Activated CD8-positive, alpha-beta memory T cell treated with anti-CD3 and anti-CD28 coated beads for 36 hours (primary cell): Measurements from ENCODE around the gene ARGLU1. TPM values are rescaled to one million over a fixed set of nuclear protein-coding genes. Genes with fewer than 3 reads are reported as not detected.

Experiments
- CTCF ChIA-PET: fragments of 350-600 bp; sonication (Branson Sonifier 250); formaldehyde crosslinking; loops from one replicate; lab custom pipeline; 2021; ENCODE audit warnings: antibody characterized with exemption; lab: Charles Lee
- POLR2A ChIA-PET: fragments of 350-600 bp; sonication (Branson Sonifier 250); formaldehyde crosslinking; loops from one replicate; lab custom pipeline; 2021; ENCODE audit warnings: antibody characterized with exemption; lab: Charles Lee
- total RNA-seq, 2 experiments: library from RNA; stranded (reverse); gene quantifications; one replicate each; pipeline ENCODE4 v1.2.3, GENCODE V29; 2021

ARGLU1 gene
- total RNA-seq, 2 experiments from 2014 or later, result 73.4 to 78.5 TPM

DNA sequence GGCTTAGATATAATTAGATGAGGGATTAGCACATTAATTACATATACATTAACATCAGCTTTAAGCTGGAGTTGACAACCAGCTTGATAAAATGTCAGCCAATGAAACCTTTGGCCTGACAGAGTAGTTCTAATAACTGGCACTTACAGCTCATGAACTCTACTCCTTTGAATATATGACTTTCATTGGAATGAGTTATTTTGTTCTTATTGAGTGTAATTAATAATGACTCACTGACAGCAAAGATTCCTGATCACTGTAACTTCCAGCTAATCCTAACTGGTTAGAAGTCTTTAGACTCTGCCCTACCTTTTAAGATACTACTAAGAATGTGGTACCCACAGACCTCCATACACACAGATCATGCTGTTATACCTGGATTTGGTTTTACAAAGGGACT lies 73.4 kb downstream of the ARGLU1 start:
- CTCF ChIA-PET, result no interaction called here
- POLR2A ChIA-PET, result no interaction called here

DNA sequence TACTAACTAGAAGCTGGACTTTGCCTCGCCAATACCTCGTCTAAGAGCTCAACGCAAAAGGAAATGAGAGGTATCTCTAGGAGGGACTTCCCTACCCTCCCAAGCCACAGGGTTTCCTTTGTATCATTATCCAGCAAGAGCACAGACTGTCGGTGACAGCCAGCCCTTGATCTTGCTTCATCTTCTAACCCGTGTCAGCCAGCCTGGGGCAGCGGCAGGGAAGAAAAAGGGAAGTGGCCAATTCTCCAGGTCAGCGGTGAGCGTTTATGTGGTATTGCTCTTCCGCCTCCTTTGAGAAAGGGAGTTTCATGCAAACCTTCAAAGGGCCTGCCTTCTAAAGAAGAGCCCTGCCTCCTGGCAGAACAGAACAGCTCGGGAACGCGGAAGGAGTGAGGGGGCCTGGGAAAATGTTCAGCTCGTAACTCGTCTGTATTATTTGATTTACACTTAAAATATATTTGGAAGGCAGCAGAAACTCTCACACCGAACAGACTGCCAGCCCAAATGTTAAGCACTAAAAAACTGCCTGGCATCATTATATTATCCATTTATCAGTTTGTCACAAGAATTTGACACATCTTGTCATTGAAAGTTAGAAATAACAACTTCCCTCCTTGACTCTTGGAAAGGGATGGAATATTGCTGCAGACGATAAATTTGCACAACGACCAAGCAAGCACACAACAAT lies 74.3 kb downstream of the ARGLU1 start:
- ChIA-PET CTCF (no interaction called here), POLR2A (no interaction called here)

DNA sequence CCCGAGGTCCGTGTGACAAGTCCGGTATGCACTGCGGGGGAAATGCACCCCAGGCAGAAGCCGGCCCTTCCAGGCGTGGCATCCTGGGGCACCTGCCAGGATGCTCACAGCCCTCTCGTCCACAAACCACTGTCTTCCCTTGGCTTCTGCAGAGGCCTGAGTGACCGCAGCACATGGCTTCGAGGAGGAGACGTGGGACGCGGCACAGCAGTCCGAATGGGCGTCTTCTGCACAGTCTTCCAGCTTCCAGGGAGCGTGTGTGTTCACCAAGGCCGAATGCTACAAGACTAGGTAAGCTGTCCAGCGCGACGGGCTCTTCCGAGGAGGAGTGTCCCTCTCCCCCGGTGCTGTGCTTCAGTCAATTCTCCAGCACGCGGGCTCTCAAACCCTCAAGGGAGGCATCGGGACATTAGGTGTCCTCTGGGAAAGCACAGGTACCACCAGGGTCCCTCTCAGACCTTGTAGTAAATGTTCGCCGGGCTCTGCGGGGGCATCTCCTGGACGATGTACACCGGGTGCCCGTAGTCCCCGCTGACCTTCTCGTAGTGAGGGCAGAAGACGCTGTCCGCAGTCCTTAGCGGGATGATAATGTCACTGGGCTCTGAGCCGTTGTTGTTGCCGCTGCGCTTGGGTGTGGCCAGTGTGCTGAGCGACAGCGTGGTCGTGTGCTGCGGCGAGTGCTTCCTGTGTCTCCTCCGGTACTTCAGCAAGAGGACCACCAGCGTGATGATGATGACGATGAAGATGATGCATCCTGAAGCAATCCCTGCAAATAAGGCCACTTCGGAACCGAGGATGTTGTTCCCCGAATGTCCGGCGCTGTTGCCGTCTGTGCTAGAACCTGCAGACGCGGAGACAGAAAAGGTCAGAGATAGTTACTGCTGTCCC lies 75.1 kb downstream of the ARGLU1 start:
- POLR2A ChIA-PET, result no interaction called here
- CTCF ChIA-PET, result no interaction called here

DNA sequence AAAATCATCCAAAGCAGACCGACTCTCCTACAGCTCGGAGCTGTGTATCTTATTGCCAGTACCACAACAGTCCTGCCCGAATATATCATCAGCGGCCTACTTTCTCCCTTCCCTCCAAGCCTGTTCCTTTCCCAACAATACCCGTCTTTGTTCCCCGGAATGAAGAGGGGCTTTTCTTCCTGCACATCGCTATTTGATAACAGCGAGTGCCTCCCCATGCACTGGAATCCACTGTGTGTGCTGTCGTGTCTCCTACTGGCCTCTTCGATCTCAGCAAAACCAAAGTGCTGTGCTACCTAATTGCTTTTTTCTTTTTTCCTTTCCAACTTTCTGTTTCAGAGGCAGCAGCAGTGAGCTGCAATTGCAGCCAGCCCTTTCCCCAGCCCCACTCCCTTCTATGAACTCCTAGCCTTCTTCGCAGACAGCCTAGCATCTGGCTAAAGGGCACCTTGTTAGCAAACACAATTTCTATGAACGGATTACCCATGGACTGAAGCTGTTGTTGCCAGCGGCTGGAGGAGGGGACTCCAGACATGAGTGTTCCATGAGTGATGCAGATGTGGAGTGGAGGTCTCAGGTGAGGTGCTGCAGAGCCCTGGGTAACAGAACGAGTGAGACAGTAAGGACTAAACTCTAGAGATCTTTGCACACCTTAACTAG lies 75.9 kb downstream of the ARGLU1 start:
- POLR2A ChIA-PET, result no interaction called here
- CTCF ChIA-PET, result no interaction called here

Other genes with a start within 250 kb of the ARGLU1 start
- gene EFNB2, start 32.5 kb downstream of the ARGLU1 start, total RNA-seq, result under 1 TPM; 0.15 TPM